Iris pigment epithelial cell (primary cell): Measurements from ENCODE around the gene SLC4A7.
A peak's percentile ranks its signal among the peaks of the same experiment; 100 is the strongest.
"Not testable (repeated sequence)": the region's sequence is repeated elsewhere in the genome, so short reads cannot be mapped to it uniquely, and the experiment has no call there.

Experiments
- DNase-seq: peaks from one replicate; pipeline ENCODE4 v3.0.0-alpha.2; 2011; ENCODE audit warnings: low read depth

Gene SLC4A7

DNA sequence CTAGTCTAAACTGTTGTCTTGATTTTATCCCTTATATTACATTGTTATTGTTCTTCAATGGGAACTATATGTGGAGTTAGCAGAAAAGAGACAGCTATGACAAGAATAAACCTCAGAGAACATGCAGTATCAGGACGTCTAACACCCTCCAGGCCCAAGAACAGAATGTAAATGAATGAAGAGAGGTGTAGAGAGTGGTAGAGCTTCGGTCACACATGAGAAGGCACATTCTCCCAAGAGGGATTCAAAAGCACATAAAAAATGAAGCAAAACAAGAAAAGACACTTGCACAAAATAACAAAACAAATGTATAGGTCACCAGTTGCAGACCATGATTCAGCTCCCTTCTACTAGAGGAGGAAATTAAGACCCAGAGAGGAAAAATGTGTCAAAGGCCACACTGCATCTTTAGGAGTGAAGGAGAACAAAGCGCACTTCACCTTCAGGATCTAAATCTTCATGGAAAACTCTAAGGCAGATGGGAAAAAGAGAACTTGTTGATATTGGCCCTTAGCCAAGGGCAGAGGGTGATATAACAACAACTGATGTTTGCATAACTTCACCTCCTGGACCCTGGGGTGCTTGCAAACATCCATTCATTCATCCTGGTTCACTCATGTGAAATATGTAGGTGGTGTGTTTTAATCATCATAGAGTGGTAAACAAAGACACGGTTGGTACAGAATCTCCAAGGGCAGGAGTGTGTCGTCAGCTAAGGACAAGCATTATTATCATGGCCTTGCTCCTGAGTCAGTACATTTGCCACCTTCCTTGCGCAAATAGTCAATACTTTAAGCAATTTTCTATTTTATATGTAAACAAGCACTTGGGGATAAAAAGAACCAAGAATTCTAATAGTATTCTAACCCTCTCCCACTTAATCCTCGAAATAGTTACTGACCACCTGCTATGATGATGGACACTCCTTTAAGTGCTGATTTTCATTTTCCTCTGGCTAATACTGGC, 123.8 kb downstream of the SLC4A7 start:
- peak; percentile 53 for DNase-seq

DNA sequence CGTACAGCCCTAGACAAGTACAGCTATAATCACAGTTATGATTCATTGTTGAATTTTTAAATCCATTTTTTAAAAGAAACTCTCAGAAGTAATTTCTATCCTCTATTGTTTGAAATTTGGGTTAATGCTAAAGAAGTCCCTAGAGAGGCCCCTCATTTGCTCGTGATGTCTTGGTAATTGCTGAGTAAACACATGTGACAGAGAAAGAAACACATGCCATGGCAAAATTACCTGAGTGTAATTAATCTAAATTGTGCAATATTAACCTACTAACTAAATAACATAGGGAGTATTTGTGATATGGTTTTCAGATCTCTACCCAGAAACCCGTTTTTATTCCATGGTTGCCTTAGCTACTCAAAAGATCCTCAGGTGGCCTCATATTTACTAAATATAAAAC, 125.8 kb downstream of the SLC4A7 start:
- DNase-seq = no peak

- peak; percentile 69 for DNase-seq
Measured at GRCh38 chr3:27357665-27358258, 126.4 kb downstream of the SLC4A7 start.

- DNase-seq = peak; percentile 46
Measured at GRCh38 chr3:27356976-27357375, 127.2 kb downstream of the SLC4A7 start.

- DNase-seq = no peak
Measured at GRCh38 chr3:27354588-27355203, 129.5 kb downstream of the SLC4A7 start.

DNA sequence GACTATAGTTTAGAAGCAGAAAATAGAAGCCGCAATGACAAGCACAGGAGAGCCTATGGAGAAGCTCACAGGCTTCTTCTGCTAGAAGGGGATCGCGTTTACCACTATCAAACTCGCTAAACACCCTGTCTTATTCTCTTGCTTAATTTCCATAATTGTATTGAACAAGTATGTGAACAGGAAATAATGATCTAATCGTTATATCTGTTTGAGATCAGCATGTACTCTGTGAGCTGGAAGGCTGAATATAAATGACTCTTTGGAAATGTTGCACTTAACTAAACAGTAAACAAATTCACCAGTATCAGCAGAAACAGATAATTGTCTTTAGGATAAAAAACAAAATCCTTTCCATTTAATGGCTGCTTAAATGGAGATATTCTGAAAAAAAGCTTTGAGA, 130.0 kb downstream of the SLC4A7 start:
- peak; percentile 17 for DNase-seq

- peak; percentile 61 for DNase-seq
Measured at GRCh38 chr3:27353221-27353620, 131.0 kb downstream of the SLC4A7 start.

GRCh38 chr3:27352047-27352446, 132.1 kb downstream of the SLC4A7 start:
- no peak for DNase-seq

DNA sequence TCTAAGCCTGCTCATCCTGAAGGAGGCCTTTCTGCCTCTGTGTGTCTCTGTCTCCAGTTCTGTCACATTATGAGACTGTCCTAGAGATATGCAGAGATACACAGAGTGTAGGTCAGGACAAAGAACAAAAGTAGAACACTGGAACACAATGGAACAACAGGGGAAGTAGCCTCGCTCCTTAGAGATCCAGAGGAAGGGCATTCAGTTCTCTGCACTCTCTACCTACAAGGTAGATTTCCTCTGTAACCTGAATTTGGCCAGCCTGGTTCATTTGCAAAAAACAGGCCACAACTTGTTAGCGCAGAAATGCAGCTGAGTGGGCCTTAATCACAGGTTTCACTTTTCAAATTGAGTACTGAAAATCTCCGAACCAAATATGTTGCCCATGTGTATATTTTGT, 134.4 kb downstream of the SLC4A7 start:
- no peak for DNase-seq

- DNase-seq = no peak
Measured at GRCh38 chr3:27345959-27346865, 138.0 kb downstream of the SLC4A7 start.

DNA sequence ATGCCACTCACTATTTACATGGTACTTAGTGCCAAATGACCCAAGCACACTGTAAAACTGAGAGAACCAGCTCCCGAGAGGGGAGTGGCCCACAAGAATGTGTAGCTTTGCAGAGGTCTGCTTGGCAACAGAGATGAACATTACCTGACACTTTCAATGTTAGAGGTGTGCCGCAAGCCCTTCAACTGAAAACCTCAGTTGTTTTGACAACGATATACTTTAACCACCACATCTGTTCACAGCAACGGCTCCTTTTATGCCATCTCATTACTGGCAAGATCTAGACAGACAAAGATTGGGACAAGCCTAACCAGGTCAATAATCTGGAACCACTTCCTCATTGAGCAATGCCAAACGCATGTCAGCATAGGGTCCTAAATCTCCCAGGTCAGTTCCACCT, 138.7 kb downstream of the SLC4A7 start:
- no peak for DNase-seq

DNA sequence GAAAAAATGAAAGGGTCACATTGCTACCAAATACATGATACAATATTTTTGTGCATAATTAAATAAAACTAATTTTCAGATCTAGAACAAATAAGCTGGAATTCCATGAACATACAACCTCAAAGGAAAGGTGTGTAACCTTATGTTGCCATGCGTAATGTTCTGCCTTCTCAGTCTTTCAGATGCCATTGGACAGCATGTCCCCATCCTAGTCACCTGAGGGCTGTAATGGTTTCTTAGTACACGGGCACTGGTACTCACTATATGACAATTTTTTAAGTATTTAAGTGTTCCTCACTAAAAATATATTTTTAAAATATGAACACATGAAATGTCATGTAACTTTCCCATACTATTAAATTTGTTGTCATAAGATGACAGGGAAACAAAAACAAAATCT, 139.1 kb downstream of the SLC4A7 start:
- no peak for DNase-seq

DNA sequence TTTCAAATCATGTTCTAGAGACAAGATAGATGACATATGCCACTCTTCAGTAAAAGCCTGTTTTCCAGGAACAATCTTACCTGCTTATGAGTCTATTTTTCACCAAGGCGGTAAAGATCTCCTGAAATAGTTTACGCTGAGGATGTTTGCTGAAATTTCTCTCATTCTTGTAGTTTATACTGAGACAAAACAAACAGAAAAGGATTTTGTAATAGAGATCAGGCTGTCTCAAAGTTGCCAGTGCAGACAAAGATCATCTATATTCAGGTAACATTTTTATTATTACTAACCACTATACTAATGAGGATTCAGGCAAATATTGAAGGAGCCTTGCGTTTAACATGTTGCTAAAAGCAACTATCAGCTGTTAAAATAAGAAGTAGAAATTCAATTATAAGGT, 140.0 kb downstream of the SLC4A7 start:
- no peak for DNase-seq

- DNase-seq = no peak
Measured at GRCh38 chr3:27342267-27342666, 141.9 kb downstream of the SLC4A7 start.

DNA sequence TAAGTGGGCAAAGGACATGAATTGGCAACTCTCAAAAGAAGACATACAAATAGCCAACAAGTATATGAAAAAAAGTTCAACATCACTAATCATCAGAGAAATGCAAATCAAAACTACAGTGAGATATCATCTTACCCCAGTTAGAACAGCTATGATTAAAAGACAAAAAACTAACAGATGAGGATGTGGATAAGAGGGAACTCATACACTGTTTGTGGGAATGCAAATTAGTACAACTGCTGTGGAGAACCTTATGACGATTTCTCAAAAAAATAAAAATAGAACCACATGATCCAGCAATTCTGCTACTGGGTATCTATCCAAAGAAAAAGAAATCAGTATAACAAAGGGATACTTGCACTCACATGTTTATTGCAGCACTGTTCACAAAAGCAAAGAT, 143.7 kb downstream of the SLC4A7 start:
- DNase-seq = no peak

GRCh38 chr3:27335571-27335970, 148.6 kb downstream of the SLC4A7 start:
- no peak for DNase-seq

DNA sequence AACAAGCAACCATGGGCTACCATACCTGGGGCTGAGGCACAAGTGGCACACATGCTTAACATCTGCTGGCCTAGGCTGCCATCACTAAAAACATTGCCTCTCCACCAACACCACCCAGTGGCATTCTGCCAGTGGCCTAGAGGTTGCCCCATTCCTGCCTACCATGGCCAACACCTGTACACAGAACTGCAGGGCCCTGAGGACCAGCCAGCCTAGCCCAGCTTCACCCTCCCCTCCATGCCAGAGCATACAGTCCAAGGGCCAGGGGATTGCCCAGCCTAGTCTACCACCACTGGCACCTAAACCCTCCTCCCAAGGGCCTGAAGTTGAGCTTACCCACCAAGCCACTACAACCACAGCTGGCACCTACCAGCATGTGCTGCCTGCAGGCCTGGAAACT, 150.3 kb downstream of the SLC4A7 start:
- no peak for DNase-seq

GRCh38 chr3:27328982-27329762, 155.0 kb downstream of the SLC4A7 start:
- DNase-seq = not testable (repeated sequence)

DNA sequence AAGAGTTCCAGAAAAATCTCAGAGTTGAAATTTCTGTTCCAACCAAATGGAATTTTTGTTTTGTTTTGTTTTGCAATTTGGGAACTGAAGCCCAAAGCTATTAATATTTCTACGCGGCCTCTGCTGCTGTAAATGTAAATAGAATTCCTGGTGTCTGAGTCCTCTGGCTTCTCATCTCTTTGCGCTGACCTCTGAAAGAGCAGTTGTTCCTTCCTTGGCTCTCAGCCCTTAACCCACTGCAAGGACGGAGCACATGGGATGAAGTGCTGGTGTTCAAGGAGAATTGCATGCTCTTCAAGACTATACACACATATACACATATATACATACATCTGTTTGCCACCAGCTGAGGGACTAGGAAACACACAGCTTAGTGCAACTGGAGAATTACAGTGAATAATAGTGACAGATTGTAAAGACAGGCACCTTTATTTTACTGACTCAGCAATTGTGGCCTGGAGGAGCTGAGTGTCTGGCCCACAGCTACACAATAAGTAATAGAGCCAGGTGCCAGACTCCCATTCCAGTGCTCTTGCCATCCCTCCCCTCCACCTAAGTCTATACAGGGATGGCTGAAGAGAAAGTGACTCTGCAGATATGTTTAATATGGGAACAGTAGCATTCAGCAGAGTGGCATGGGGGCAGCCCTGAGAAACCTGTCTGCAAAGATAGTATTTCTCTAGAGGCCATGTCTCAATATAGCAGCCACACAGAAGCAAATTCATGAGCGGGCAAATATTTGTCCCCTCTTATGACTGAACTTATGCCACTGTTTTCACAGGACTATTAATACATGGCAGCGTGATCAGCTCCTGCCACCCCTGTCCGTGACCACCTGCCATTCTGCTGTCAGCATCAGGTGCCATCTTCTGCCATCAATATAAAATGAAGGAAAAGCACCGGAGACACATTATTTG, 157.3 kb downstream of the SLC4A7 start:
- DNase-seq = peak; percentile 95

GRCh38 chr3:27326202-27326601, 158.0 kb downstream of the SLC4A7 start:
- DNase-seq = peak; percentile 46
